MV-4-11 (cell line): ENCODE results near the gene GNAT1.
A peak's percentile ranks its signal among the peaks of the same experiment; 100 is the strongest.

ENCODE experiments used
- DNase-seq: peaks from one replicate; lab custom pipeline; 2025; lab: John Stamatoyannopoulos, UW

GNAT1 gene

GRCh38 chr3:50190936-50191660 lies at the start of gene GNAT1:
TSS of gene GNAT1 (plus strand) at chr3:50191610. CDS start at chr3:50191726, 116 bp downstream.
- peak; percentile 63 for DNase-seq

- no peak for DNase-seq
These were observed 45.0 kb upstream of the GNAT1 start for GRCh38 chr3:50146316-50146901.

- DNase-seq = no peak
These were observed 44.4 kb upstream of the GNAT1 start for GRCh38 chr3:50147016-50147415.

- DNase-seq = no peak
These were observed 44.0 kb upstream of the GNAT1 start for GRCh38 chr3:50147447-50147846.

- DNase-seq = no peak
These were observed 43.5 kb upstream of the GNAT1 start for GRCh38 chr3:50147861-50148260.

GRCh38 chr3:50150404-50150750 lies 41.0 kb upstream of the GNAT1 start:
- DNase-seq = no peak

GRCh38 chr3:50150863-50151686 lies 40.3 kb upstream of the GNAT1 start:
- DNase-seq = no peak

GRCh38 chr3:50151728-50152127 lies 39.7 kb upstream of the GNAT1 start:
- DNase-seq = no peak

GRCh38 chr3:50153782-50154475 lies 37.5 kb upstream of the GNAT1 start:
- no peak for DNase-seq

GRCh38 chr3:50154476-50154839 lies 37.0 kb upstream of the GNAT1 start:
- DNase-seq = no peak

- DNase-seq = peak; percentile 56
These were observed 36.4 kb upstream of the GNAT1 start, which contains the start of gene SEMA3F for GRCh38 chr3:50154840-50155490. TSS of gene SEMA3F (plus strand) at chr3:50155324. CDS start at chr3:50159623, 4,299 bp downstream.

GRCh38 chr3:50155491-50155878 lies 35.9 kb upstream of the GNAT1 start:
- DNase-seq = no peak

- no peak for DNase-seq
These were observed 35.5 kb upstream of the GNAT1 start for GRCh38 chr3:50155891-50156290.

- DNase-seq = no peak
These were observed 34.6 kb upstream of the GNAT1 start for GRCh38 chr3:50156549-50157493.

- DNase-seq = no peak
These were observed 33.4 kb upstream of the GNAT1 start for GRCh38 chr3:50157827-50158529.

- DNase-seq = no peak
These were observed 32.8 kb upstream of the GNAT1 start for GRCh38 chr3:50158530-50159146.

GRCh38 chr3:50160561-50160983 lies 30.8 kb upstream of the GNAT1 start:
- no peak for DNase-seq

- no peak for DNase-seq
These were observed 30.1 kb upstream of the GNAT1 start for GRCh38 chr3:50161320-50161719.

GRCh38 chr3:50162034-50162883 lies 29.2 kb upstream of the GNAT1 start:
- DNase-seq = no peak
